Measurements from ENCODE around the gene LRRC32. TPM values are rescaled to one million over a fixed set of nuclear protein-coding genes. Genes with fewer than 3 reads are reported as not detected.

Gene LRRC32
- total RNA-seq, 1 experiment from 2014 or later: 0.46 TPM

DNA sequence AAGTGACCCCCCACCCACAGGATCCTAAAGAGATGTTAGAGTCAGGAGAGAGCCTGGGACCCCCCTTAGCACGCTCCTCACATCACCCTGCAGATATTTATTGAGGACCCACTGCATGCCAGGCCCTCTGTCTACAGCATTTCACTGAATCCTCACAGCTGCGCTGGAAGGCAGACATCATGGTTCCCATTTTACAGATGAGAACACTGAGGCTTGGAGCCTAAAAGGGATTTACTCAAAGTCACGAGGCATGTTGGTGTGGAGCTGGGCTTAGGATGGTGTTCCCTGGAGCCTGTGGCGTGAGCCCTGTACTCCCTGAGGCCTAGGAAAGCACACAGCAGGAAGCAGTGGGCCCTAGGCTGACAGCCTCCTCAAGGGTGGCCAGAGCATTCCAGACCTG is 39.2 kb upstream of the LRRC32 start:
- H3K9me3 Mint-ChIP-seq: peaks cover 13 to 14% of the 10 kb centered on the region in 2 experiments; a peak in 4 of 5 replicates
- no peak overlapping the region for H2BK120ac ChIP-seq (ENCODE audit: low read depth, low read length, poor library complexity, severe bottlenecking)
- no peaks in the 10 kb centered on the region for H3K27me3 ChIP-seq (ENCODE audit: insufficient read depth, low read length)
- no peak overlapping the region for H4K5ac ChIP-seq (ENCODE audit: insufficient read length, low read depth, low read length)
- TF ChIP-seq, protein P1, sequence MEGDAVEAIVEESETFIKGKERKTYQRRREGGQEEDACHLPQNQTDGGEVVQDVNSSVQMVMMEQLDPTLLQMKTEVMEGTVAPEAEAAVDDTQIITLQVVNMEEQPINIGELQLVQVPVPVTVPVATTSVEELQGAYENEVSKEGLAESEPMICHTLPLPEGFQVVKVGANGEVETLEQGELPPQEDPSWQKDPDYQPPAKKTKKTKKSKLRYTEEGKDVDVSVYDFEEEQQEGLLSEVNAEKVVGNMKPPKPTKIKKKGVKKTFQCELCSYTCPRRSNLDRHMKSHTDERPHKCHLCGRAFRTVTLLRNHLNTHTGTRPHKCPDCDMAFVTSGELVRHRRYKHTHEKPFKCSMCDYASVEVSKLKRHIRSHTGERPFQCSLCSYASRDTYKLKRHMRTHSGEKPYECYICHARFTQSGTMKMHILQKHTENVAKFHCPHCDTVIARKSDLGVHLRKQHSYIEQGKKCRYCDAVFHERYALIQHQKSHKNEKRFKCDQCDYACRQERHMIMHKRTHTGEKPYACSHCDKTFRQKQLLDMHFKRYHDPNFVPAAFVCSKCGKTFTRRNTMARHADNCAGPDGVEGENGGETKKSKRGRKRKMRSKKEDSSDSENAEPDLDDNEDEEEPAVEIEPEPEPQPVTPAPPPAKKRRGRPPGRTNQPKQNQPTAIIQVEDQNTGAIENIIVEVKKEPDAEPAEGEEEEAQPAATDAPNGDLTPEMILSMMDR (conservative IDR thresholded peaks at IDR 0.05): no peak
- no peak overlapping the region for H3K4me3 Mint-ChIP-seq
- no peak overlapping the region for H3K27ac ChIP-seq (ENCODE audit: insufficient read length, low read depth, low read length)
- no peak overlapping the region for H3K23ac ChIP-seq (ENCODE audit: insufficient read length, low read depth, low read length)
- peaks cover 5% of the 10 kb centered on the region for H3K27me3 Mint-ChIP-seq (ENCODE audit: low read depth)
- no peaks in the 10 kb centered on the region for H4K20me1 ChIP-seq (ENCODE audit: control insufficient read depth, insufficient read depth, insufficient read length)
- H2BK20ac ChIP-seq (ENCODE audit: low read depth, low read length, poor library complexity, severe bottlenecking): no peak overlapping the region
- no peak overlapping the region for H3K4ac ChIP-seq (ENCODE audit: low read depth, low read length)
- DNase-seq: no peak
- no peak overlapping the region for H3K9ac ChIP-seq (ENCODE audit: extremely low read depth, insufficient read length, low read length)
- no peak overlapping the region for H3K18ac ChIP-seq (ENCODE audit: insufficient read length, low read depth, low read length)
- H3K79me1 ChIP-seq (ENCODE audit: insufficient read depth, low read depth, low read length, poor library complexity, severe bottlenecking): no peaks in the 10 kb centered on the region
- no peak overlapping the region for H3T11ph ChIP-seq (ENCODE audit: low read length)
- no peak overlapping the region for H3K4me2 ChIP-seq (ENCODE audit: insufficient read depth, insufficient read length, low read length)
- H2AK5ac ChIP-seq (ENCODE audit: insufficient read length, low read length): no peak overlapping the region
- H3K9me3 ChIP-seq (ENCODE audit: control insufficient read depth, low read depth, low read length): no peaks in the 10 kb centered on the region
- H2BK12ac ChIP-seq (ENCODE audit: insufficient read length, low read depth, low read length): no peak overlapping the region
- no peak overlapping the region for H4K8ac ChIP-seq (replicated peaks; ENCODE audit: insufficient read length, low read depth, low read length)
- peaks cover 4% of the 10 kb centered on the region for H3K4me1 ChIP-seq (ENCODE audit: insufficient read depth, low read length)
- WGBS (ENCODE audit: extremely low coverage, insufficient read length, low lambda C conversion rate): no CpG with 5 or more reads among the region's 4 CpGs
- H4K91ac ChIP-seq (ENCODE audit: insufficient read length, low read depth, low read length): no peak overlapping the region
- H3K56ac ChIP-seq (ENCODE audit: insufficient read length, low read depth, low read length): no peak overlapping the region
- no peak overlapping the region for H2BK5ac ChIP-seq (ENCODE audit: insufficient read length, low read length)
- no peak overlapping the region for H3K14ac ChIP-seq (ENCODE audit: insufficient read depth, low read length)
- peak overlapping the region in 1 of 3 experiments; percentile 77; a peak in 1 of 7 replicates for H3K27ac Mint-ChIP-seq
- no peaks in the 10 kb centered on the region for H3K23me2 ChIP-seq (ENCODE audit: insufficient read length, low read depth, low read length, poor library complexity, severe bottlenecking)
- H3K4me1 Mint-ChIP-seq: peaks cover 5 to 11% of the 10 kb centered on the region in 2 experiments
- H3K79me2 ChIP-seq (ENCODE audit: insufficient read depth, low read length): no peaks in the 10 kb centered on the region
- H2BK15ac ChIP-seq (ENCODE audit: low read depth, low read length): no peak overlapping the region
- no peak overlapping the region for H2AFZ ChIP-seq (ENCODE audit: low read length)
- H3K36me3 Mint-ChIP-seq (ENCODE audit: insufficient read depth in 1 of 3, low read depth in 3 of 3): peaks cover 2 to 15% (median 6%) of the 10 kb centered on the region in 3 experiments; a peak in 3 of 7 replicates

All from H9 (cell line).